K562 (cell line): Measurements from ENCODE around the gene SMR3B. TPM values are rescaled to one million over a fixed set of nuclear protein-coding genes. Genes with fewer than 3 reads are reported as not detected.

Experiments
- polyA plus RNA-seq, 8 experiments: library from polyadenylated mRNA; depleted of rRNA in 4 of 8; stranded (reverse) in 5 of 8; unstranded in 3 of 8; fragments of >200 nt; fragmentation: Nextera tagmentation in 2 of 8; fragmentation: Illumina TruSeq in 1 of 8; extraction: Ambion mirVana in 2 of 8; extraction: Trizol in 1 of 8; gene quantifications; 2 replicates each; pipeline versions ENCODE4 v1.2.1 to v1.2.3, GENCODE V29; 2011 to 2014; ENCODE audit warnings: inconsistent platforms in 1 of 8, missing spikeins in 1 of 8
- total RNA-seq, 7 experiments: library from RNA; depleted of rRNA in 6 of 7; stranded (reverse); fragments of >200 nt in 6 of 7; fragmentation: Illumina TruSeq in 2 of 7; extraction: Trizol in 2 of 7; gene quantifications; 2 replicates each; pipeline versions ENCODE4 v1.2.1 to v1.2.3, GENCODE V29; 2011 to 2021; ENCODE audit warnings: low replicate concordance in 1 of 7
- TF ChIP-seq, protein P1 (sequence below): fragments of 450-650 bp; IDR thresholded peaks from 2 replicates; pipeline ENCODE4 v1.6.1; 2016; ENCODE audit warnings: mild to moderate bottlenecking, moderate library complexity

The SMR3B gene
- total and polyA plus RNA-seq, 9 of the 15 experiments (the other 6 are each of a cell fraction or from before 2014, with no cell fraction given), result not detected

DNA sequence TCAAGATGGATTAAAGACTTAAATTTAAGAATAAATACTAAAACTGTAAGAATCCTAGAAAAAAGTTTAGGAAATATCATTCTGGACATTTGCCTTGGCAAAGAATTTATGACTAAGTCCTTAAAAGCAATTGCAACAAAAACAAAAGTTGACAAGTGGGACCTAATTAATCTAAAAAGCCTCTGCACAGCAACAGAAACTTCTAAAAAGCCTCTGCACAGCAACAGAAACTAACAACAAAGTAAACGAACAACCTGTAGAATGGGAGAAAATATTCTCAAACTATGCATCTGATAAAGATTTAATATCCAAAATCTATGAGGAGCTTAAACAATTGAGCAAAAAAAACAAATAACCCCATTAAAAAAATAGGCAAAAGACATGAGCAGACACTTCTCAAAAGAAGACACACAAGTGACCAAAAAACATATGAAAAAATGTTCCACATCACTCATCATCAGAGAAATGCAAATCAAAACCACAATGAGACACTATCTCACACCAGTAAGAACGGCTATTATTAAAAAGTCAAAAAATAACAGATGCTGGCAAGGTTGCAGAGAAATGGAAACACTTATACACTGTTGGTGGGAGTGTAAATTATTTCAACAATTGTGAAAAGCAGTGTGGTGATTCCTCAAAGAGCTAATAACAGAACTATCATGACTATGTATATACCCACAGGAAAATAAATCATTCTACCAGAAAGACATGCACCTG is 9.3 kb downstream of the SMR3B start (continued):
- TF ChIP-seq, protein P1, sequence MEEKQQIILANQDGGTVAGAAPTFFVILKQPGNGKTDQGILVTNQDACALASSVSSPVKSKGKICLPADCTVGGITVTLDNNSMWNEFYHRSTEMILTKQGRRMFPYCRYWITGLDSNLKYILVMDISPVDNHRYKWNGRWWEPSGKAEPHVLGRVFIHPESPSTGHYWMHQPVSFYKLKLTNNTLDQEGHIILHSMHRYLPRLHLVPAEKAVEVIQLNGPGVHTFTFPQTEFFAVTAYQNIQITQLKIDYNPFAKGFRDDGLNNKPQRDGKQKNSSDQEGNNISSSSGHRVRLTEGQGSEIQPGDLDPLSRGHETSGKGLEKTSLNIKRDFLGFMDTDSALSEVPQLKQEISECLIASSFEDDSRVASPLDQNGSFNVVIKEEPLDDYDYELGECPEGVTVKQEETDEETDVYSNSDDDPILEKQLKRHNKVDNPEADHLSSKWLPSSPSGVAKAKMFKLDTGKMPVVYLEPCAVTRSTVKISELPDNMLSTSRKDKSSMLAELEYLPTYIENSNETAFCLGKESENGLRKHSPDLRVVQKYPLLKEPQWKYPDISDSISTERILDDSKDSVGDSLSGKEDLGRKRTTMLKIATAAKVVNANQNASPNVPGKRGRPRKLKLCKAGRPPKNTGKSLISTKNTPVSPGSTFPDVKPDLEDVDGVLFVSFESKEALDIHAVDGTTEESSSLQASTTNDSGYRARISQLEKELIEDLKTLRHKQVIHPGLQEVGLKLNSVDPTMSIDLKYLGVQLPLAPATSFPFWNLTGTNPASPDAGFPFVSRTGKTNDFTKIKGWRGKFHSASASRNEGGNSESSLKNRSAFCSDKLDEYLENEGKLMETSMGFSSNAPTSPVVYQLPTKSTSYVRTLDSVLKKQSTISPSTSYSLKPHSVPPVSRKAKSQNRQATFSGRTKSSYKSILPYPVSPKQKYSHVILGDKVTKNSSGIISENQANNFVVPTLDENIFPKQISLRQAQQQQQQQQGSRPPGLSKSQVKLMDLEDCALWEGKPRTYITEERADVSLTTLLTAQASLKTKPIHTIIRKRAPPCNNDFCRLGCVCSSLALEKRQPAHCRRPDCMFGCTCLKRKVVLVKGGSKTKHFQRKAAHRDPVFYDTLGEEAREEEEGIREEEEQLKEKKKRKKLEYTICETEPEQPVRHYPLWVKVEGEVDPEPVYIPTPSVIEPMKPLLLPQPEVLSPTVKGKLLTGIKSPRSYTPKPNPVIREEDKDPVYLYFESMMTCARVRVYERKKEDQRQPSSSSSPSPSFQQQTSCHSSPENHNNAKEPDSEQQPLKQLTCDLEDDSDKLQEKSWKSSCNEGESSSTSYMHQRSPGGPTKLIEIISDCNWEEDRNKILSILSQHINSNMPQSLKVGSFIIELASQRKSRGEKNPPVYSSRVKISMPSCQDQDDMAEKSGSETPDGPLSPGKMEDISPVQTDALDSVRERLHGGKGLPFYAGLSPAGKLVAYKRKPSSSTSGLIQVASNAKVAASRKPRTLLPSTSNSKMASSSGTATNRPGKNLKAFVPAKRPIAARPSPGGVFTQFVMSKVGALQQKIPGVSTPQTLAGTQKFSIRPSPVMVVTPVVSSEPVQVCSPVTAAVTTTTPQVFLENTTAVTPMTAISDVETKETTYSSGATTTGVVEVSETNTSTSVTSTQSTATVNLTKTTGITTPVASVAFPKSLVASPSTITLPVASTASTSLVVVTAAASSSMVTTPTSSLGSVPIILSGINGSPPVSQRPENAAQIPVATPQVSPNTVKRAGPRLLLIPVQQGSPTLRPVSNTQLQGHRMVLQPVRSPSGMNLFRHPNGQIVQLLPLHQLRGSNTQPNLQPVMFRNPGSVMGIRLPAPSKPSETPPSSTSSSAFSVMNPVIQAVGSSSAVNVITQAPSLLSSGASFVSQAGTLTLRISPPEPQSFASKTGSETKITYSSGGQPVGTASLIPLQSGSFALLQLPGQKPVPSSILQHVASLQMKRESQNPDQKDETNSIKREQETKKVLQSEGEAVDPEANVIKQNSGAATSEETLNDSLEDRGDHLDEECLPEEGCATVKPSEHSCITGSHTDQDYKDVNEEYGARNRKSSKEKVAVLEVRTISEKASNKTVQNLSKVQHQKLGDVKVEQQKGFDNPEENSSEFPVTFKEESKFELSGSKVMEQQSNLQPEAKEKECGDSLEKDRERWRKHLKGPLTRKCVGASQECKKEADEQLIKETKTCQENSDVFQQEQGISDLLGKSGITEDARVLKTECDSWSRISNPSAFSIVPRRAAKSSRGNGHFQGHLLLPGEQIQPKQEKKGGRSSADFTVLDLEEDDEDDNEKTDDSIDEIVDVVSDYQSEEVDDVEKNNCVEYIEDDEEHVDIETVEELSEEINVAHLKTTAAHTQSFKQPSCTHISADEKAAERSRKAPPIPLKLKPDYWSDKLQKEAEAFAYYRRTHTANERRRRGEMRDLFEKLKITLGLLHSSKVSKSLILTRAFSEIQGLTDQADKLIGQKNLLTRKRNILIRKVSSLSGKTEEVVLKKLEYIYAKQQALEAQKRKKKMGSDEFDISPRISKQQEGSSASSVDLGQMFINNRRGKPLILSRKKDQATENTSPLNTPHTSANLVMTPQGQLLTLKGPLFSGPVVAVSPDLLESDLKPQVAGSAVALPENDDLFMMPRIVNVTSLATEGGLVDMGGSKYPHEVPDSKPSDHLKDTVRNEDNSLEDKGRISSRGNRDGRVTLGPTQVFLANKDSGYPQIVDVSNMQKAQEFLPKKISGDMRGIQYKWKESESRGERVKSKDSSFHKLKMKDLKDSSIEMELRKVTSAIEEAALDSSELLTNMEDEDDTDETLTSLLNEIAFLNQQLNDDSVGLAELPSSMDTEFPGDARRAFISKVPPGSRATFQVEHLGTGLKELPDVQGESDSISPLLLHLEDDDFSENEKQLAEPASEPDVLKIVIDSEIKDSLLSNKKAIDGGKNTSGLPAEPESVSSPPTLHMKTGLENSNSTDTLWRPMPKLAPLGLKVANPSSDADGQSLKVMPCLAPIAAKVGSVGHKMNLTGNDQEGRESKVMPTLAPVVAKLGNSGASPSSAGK, result no peak
